Suprapubic skin (tissue), 3 donors: ENCODE results near the gene RBPJL.

Experiments
- CTCF ChIP-seq, 2 donors: fragments of 200-600 bp in 1 of 2; fragments of 450-650 bp in 1 of 2; sonication (generic) in 1 of 2; IDR thresholded peaks; one replicate each; pipeline ENCODE4 v1.5.1; 2016 to 2019; ENCODE audit warnings: antibody characterized with exemption in 2 of 2, mild to moderate bottlenecking in 1 of 2, moderate library complexity in 1 of 2
- POLR2AphosphoS5 ChIP-seq, 3 donors: sonication (generic); formaldehyde crosslinking; IDR thresholded peaks; one replicate each; pipeline ENCODE4 v1.6.1; 2017; ENCODE audit warnings: antibody characterized with exemption in 3 of 3

DNA sequence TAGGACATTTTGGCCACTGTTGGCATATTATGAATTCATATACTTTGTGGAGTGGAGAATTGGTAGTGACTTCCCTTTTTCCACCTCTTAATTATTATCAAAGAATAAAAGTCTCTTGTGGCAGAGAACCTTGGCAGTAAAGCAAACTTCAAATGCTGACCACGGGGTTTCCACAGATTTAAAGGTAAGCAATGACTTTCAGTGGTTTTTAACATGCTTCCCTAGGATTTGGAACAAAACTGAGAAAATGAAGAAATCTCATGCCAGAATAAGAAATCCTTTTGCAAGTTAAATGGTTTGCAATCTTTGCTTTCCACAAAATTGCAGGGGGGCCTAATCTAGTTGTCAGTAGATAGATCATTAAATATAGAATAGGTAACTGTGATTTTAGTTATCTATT, 43.6 kb downstream of the RBPJL start:
- TF ChIP-seq POLR2AphosphoS5 (IDR thresholded peaks at IDR 0.05) (no peak), CTCF (IDR thresholded peaks at IDR 0.05) (no peak)
